SHP77 (cell line): ENCODE measurements around the gene KRTAP4-4.

Source experiments
- DNase-seq, 2 experiments: peaks; one replicate each; lab custom pipeline; 2025; lab: John Stamatoyannopoulos, UW

The KRTAP4-4 gene

GRCh38 chr17:41111151-41111885 lies 49.2 kb downstream of the KRTAP4-4 start:
- no peak for DNase-seq
